Measurements from ENCODE around the gene SSB. TPM values are rescaled to one million over a fixed set of nuclear protein-coding genes. Genes with fewer than 3 reads are reported as not detected.
"Not testable (repeated sequence)": the region's sequence is repeated elsewhere in the genome, so short reads cannot be mapped to it uniquely, and the experiment has no call there.

Gene SSB
- total and polyA plus RNA-seq, 9 of the 15 experiments (the other 6 are each of a cell fraction or from before 2014, with no cell fraction given) = 317 to 849 (median 515) TPM

- TF ChIP-seq PBX2 (CRISPR knock-in tag; IDR thresholded peaks at IDR 0.05; ENCODE audit: low read depth) (no peak), PBX2 (tag; conservative IDR thresholded peaks at IDR 0.05; ENCODE audit: low read depth) (no peak), ZKSCAN1 (IDR thresholded peaks at IDR 0.05; ENCODE audit: low read depth, low read length) (no peak), ZNF24 (IDR thresholded peaks at IDR 0.05) (no peak), NFRKB (IDR thresholded peaks at IDR 0.05; ENCODE audit: low read depth) (no peak), CREB1 (IDR thresholded peaks at IDR 0.05) (0 out of 2 replicates have a peak, but pooled peaks have one; percentile 3), CREB1 (CRISPR knock-in tag; IDR thresholded peaks at IDR 0.05) (no peak), PRDM10 (IDR thresholded peaks at IDR 0.05; ENCODE audit: partially characterized antibody) (no peak)
Observed at GRCh38 chr2:169840747-169841142, 42.1 kb downstream of the SSB start (continued).

- H3K79me2 ChIP-seq (ENCODE audit: control insufficient read depth, insufficient read depth, low read length) = peaks cover 87% of the 10 kb centered on the region
- CTCF ChIA-PET (ENCODE audit: low intra/inter-chr PET ratio) = not testable (repeated sequence)
- POLR2A ChIA-PET = interaction anchor here (1.0 to 5.4 kb wide), 2 partner anchors 11 to 12 kb away, joined by 3 to 71 read pairs; partner anchors contain the start of gene UBR3
Observed at GRCh38 chr2:169841625-169842024, 43.0 kb downstream of the SSB start.

More at GRCh38 chr2:169841625-169842024, 43.0 kb downstream of the SSB start:
- peaks cover 23% of the 10 kb centered on the region for H3K36me3 ChIP-seq (ENCODE audit: control insufficient read depth, insufficient read depth, low read length)
- H3K4me3 ChIP-seq; H3K9ac ChIP-seq (ENCODE audit: insufficient read depth in 1 of 2, low read depth in 2 of 2, low read length in 2 of 2); H3K27me3 ChIP-seq (ENCODE audit: control insufficient read depth in 2 of 2, insufficient read depth in 2 of 2, low read length in 2 of 2); H2AFZ ChIP-seq (ENCODE audit: low read depth, low read length); H4K20me1 ChIP-seq (replicated peaks; ENCODE audit: control insufficient read depth, insufficient read depth, low read length); H3K9me1 ChIP-seq (ENCODE audit: control insufficient read depth, insufficient read depth, low read length); in situ Hi-C loops (cut with MboI); H3K4me2 ChIP-seq (ENCODE audit: insufficient read depth, low read length); FAIRE-seq; DNase-seq (ENCODE audit: extremely low read depth in 1 of 4, low spot score in 3 of 4); H3K27ac ChIP-seq (ENCODE audit: extremely low read depth, low read depth, low read length); intact Hi-C loops (cut with micrococcal nuclease); H3K9me3 ChIP-seq (replicated peaks; ENCODE audit: control insufficient read depth, insufficient read depth, low read depth, low read length); BruUV-seq (replicated peaks); ATAC-seq: not testable (repeated sequence)
- 89% methylated on average over 16 of the region's 24 CpGs for WGBS (ENCODE audit: insufficient coverage, low coverage, missing lambda C conversion rate)
- peaks cover 34 to 37% of the 10 kb centered on the region in 2 experiments for H3K4me1 ChIP-seq (replicated peaks in 1 of 2; ENCODE audit: control insufficient read depth in 2 of 2, insufficient read depth in 2 of 2, low read length in 2 of 2)
